Measurements from ENCODE around the gene PROZ.

DNA sequence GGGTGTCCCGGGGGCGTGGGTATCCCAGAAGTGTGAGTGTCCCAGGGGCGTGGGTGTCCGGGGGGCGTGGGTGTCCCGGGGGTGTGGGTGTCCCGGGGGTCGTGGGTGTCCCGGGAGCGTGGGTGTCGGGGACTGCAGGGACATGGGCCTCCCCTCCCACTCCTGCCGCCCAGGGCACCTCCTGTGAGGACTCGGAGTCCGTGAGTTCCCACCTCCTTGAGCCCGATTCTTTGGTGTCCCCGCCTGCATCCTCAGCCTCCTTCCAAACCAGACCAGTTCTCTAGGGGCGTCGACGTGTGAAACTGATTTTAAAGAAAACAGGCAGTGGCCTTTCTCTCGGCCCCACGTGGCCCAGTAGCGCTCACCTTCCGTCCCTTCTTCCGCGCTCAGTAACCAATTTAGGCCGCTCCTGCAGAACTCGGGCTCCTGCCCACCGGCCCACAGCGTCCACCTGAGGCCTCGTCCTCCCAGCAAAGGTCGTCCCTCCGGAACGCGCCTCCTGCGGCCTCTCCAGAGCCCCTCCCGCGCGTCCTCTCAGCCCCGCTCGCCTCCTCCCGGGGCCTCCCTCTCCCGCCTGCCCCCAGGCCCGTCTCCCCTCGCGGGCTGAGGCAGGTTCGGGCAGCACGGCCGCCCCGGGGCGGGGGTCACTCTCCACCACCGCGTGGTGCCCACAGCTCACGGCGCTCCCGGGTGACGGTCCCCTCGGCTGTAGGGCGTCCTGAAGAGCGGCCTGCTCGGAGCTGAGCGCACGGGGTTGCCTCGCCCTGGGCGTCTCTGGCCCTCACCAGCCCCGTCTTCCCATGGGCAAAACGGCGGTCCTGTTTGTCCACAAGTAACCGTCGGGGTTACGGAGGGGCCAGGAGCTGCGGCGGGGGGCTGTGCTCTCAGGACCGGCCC is 49.0 kb upstream of the PROZ start:
- TF ChIP-seq, protein P1, sequence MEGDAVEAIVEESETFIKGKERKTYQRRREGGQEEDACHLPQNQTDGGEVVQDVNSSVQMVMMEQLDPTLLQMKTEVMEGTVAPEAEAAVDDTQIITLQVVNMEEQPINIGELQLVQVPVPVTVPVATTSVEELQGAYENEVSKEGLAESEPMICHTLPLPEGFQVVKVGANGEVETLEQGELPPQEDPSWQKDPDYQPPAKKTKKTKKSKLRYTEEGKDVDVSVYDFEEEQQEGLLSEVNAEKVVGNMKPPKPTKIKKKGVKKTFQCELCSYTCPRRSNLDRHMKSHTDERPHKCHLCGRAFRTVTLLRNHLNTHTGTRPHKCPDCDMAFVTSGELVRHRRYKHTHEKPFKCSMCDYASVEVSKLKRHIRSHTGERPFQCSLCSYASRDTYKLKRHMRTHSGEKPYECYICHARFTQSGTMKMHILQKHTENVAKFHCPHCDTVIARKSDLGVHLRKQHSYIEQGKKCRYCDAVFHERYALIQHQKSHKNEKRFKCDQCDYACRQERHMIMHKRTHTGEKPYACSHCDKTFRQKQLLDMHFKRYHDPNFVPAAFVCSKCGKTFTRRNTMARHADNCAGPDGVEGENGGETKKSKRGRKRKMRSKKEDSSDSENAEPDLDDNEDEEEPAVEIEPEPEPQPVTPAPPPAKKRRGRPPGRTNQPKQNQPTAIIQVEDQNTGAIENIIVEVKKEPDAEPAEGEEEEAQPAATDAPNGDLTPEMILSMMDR (IDR thresholded peaks at IDR 0.05; ENCODE audit: low read length): no peak
- TF ChIP-seq EZH2 (optimal IDR thresholded peaks at IDR 0.05; ENCODE audit: low read depth, low read length): no peak

Measured in MM.1S (cell line).